Naive thymus-derived CD4-positive, alpha-beta T cell (primary cell): ENCODE measurements around the gene GJA10. TPM values are rescaled to one million over a fixed set of nuclear protein-coding genes. Genes with fewer than 3 reads are reported as not detected.

ENCODE experiments used
- ATAC-seq: fragments of 150-1000 bp; cut with Tn5 transposase; 2 replicates; pipeline ENCODE4 v1.10.0; 2021; ENCODE audit warnings: mild to moderate bottlenecking, moderate library complexity
- CTCF ChIA-PET: fragments of 350-600 bp; sonication (Branson Sonifier 250); formaldehyde crosslinking; loops from one replicate; lab custom pipeline; 2021; ENCODE audit warnings: antibody characterized with exemption; lab: Charles Lee
- POLR2A ChIA-PET: fragments of 350-600 bp; sonication (Branson Sonifier 250); formaldehyde crosslinking; loops from one replicate; lab custom pipeline; 2021; ENCODE audit warnings: antibody characterized with exemption, inconsistent platforms; lab: Charles Lee
- DNase-seq, 9 donors: peaks; one replicate each; pipeline versions ENCODE4 v3.0.0 to v3.0.0-alpha.2; 2020 to 2022; ENCODE audit warnings: mixed read lengths in 1 of 9
- H3K27ac ChIP-seq: one replicate; pipeline ENCODE4 v1.7.0; 2013; ENCODE audit warnings: mild to moderate bottlenecking, low read depth, low read length, moderate library complexity
- H3K27me3 ChIP-seq, 2 donors: one replicate each; pipeline ENCODE4 v1.7.0; 2013; ENCODE audit warnings: low read length in 2 of 2, mild to moderate bottlenecking in 2 of 2, moderate library complexity in 2 of 2; ENCODE audit not compliant: control insufficient read depth in 2 of 2, insufficient read depth in 2 of 2
- H3K36me3 ChIP-seq, 3 experiments: 1 replicate in 2 of 3; 2 replicates in 1 of 3; pipeline ENCODE4 v1.7.0; 2013; ENCODE audit warnings: low read length in 3 of 3, mild to moderate bottlenecking in 3 of 3, moderate library complexity in 1 of 3; ENCODE audit not compliant: insufficient read depth in 3 of 3, control insufficient read depth in 2 of 3
- H3K4me1 ChIP-seq, 2 donors: one replicate each; pipeline ENCODE4 v1.7.0; 2013; ENCODE audit warnings: low read length in 2 of 2, mild to moderate bottlenecking in 2 of 2, moderate library complexity in 1 of 2; ENCODE audit not compliant: control insufficient read depth in 2 of 2, insufficient read depth in 2 of 2
- H3K4me3 ChIP-seq: 2 replicates; pipeline ENCODE4 v1.7.0; 2013; ENCODE audit warnings: mild to moderate bottlenecking, low read length
- H3K9me3 ChIP-seq, 3 experiments: 1 replicate in 2 of 3; 2 replicates in 1 of 3; pipeline ENCODE4 v1.7.0; 2013; ENCODE audit warnings: low read length in 3 of 3; ENCODE audit not compliant: control insufficient read depth in 2 of 3
- H3K27ac Mint-ChIP-seq, 9 donors: one replicate each; pipeline ENCODE4 v1.8.0; 2020 to 2022; ENCODE audit warnings: mixed read lengths in 9 of 9, mild to moderate bottlenecking in 8 of 9, moderate library complexity in 5 of 9, inconsistent platforms in 2 of 9
- H3K27me3 Mint-ChIP-seq, 5 donors: one replicate each; pipeline ENCODE4 v1.8.0; 2021 to 2022; ENCODE audit warnings: mixed read lengths in 5 of 5, mild to moderate bottlenecking in 1 of 5
- H3K36me3 Mint-ChIP-seq, 5 donors: one replicate each; pipeline ENCODE4 v1.8.0; 2020 to 2022; ENCODE audit warnings: mixed read lengths in 5 of 5, mild to moderate bottlenecking in 3 of 5, inconsistent platforms in 1 of 5
- H3K4me1 Mint-ChIP-seq, 7 donors: one replicate each; pipeline ENCODE4 v1.8.0; 2020 to 2022; ENCODE audit warnings: mixed read lengths in 7 of 7, mild to moderate bottlenecking in 3 of 7, inconsistent platforms in 1 of 7
- H3K4me3 Mint-ChIP-seq, 10 donors: one replicate each; pipeline ENCODE4 v1.8.0; 2020 to 2022; ENCODE audit warnings: mild to moderate bottlenecking in 10 of 10, mixed read lengths in 10 of 10, moderate library complexity in 6 of 10, inconsistent platforms in 2 of 10
- H3K9me3 Mint-ChIP-seq, 11 donors: one replicate each; pipeline ENCODE4 v1.8.0; 2020 to 2022; ENCODE audit warnings: mixed read lengths in 11 of 11, mild to moderate bottlenecking in 4 of 11, inconsistent platforms in 1 of 11, moderate library complexity in 1 of 11
- intact Hi-C, 2 donors: fragments of 100-400 bp; cut with micrococcal nuclease; formaldehyde crosslinking; loops; one replicate each; pipeline ENCODE4 v1.15.1; 2023
- polyA plus RNA-seq, 2 donors: library from polyadenylated mRNA; unstranded; fragments of 300-500 nt; fragmentation: Illumina TruSeq; gene quantifications; one replicate each; pipeline ENCODE4 v1.2.3, GENCODE V29; 2021
- total RNA-seq, 6 experiments: library from RNA in 5 of 6; stranded (reverse) in 5 of 6; gene quantifications; 1 replicate in 5 of 6; 2 replicates in 1 of 6; pipeline ENCODE4 v1.2.3 and lab custom pipeline; 2021 to 2026

GJA10 gene
- total and polyA plus RNA-seq, 7 experiments from 2014 or later = 0.15 TPM; not detected in 6

DNA sequence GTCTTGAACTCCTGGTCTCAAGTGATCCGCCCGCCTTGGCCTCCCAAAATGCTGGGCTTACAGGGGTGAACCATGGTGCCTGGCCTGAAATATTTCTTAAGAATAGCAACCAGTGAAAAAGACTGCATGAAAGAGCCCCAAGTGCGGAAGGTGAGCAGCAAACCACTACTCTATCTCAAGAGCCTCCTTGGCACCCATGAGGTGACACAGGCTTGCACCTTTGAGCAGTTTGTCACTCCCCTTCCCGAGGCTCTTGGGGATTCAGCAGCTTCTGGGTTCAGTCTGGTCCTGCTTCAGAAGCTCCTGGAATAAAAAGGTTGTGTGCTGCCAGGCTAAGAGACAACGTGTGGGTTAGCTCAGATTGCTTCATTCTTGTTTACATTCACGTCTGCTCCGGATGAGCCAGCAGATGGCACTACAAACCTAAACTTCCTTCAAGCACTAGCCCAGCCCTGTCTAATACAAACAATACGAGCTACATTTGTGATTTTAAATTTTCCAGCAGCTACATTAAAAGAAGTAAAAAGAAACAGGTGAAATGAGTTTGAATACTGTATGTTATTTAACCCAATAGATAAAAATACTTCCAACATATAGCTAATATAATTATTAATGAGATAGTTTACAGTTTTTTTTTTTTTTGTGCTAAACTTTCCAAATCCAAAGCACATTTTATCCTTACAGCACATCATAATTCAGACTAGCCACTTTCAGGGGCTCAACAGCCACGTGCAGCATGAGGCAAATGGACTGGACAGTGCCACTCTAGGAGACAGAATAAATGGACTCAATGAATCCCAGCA lies 46.2 kb downstream of the GJA10 start:
- Histone ChIP-seq H3K4me1 (peaks cover 0 to 9% of the 10 kb centered on the region in 2 donors), H3K9me3 (no peaks in the 10 kb centered on the region), H3K36me3 (peaks cover 0 to 66% (median 23%) of the 10 kb centered on the region in 3 experiments), H3K4me3 (no peak overlapping the region), H3K27me3 (no peaks in the 10 kb centered on the region), H3K27ac (peak overlapping the region; percentile 53)
- H3K27ac Mint-ChIP-seq = peak overlapping the region in 8 of 9 donors; percentile 50 to 91 (median 78)
- ChIA-PET CTCF (interaction anchor here (0.5 to 6.3 kb wide), 60 partner anchors 8 to 557 kb away, joined by 3 to 161 read pairs (median 4); no protein-coding TSS in a partner anchor), POLR2A (interaction anchor here (0.5 to 1.4 kb wide), 14 partner anchors 13 to 539 kb away, joined by 3 to 6 read pairs (median 3); no protein-coding TSS in a partner anchor)
- ATAC-seq (peak; percentile 90), DNase-seq (peak; percentile 22 to 80 (median 70))
- intact Hi-C loops = loop anchor here (1.0 to 5.0 kb wide), 18 partner anchors 12 to 632 kb away; partner anchors contain the start of genes BACH2 (in 1 of the 2) and CASP8AP2 (in 1 of the 2)
- peaks cover 7 to 39% (median 27%) of the 10 kb centered on the region in 5 donors for H3K36me3 Mint-ChIP-seq
- no peaks in the 10 kb centered on the region for H3K27me3 Mint-ChIP-seq
- peaks cover 0 to 1% (median 0%) of the 10 kb centered on the region in 11 donors for H3K9me3 Mint-ChIP-seq
- peaks cover 6 to 75% (median 39%) of the 10 kb centered on the region in 7 donors for H3K4me1 Mint-ChIP-seq
- peak overlapping the region in 1 of 10 donors; percentile 48 for H3K4me3 Mint-ChIP-seq

DNA sequence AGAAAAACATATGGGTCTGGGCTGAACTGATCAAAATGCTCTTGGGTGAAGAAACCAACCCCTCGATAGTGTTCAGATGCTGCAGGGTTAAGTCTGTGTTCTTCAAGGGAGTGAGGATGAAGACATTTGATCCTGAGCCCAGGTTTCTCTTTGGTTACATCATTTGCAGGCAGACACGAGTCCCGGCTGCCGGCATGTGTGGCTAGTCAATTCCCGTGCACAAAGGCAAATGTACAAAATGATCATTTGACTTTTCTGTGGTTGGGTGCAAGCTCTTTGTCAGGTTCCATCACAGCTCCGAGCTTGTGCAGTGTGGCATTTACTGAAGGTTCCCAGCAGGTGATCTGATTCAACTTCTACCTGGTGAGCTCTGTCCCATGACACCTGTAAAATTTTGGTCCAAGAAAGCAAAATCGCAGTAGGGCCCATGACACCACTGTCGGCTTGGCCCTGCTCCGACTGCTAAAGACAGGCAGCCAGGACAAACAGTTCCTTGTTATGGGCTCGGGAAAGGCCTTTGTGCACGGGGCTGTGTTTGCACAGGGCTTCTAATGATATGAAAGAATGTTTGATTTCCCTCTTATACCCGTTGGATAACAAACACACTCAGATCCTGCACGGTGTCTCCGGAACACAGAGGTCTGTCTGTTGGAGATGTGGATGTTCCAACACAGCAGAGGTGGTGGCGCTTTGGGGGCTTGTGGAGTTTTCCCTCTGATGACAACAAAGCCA lies 46.9 kb downstream of the GJA10 start:
- CTCF ChIA-PET = interaction anchor here (0.5 to 6.3 kb wide), 52 partner anchors 8 to 988 kb away, joined by 3 to 161 read pairs (median 4); no protein-coding TSS in a partner anchor
- intact Hi-C loops = loop anchor here (1.0 to 5.0 kb wide), 7 partner anchors 11 to 631 kb away; partner anchors contain the start of gene CASP8AP2 (in 1 of the 2)

DNA sequence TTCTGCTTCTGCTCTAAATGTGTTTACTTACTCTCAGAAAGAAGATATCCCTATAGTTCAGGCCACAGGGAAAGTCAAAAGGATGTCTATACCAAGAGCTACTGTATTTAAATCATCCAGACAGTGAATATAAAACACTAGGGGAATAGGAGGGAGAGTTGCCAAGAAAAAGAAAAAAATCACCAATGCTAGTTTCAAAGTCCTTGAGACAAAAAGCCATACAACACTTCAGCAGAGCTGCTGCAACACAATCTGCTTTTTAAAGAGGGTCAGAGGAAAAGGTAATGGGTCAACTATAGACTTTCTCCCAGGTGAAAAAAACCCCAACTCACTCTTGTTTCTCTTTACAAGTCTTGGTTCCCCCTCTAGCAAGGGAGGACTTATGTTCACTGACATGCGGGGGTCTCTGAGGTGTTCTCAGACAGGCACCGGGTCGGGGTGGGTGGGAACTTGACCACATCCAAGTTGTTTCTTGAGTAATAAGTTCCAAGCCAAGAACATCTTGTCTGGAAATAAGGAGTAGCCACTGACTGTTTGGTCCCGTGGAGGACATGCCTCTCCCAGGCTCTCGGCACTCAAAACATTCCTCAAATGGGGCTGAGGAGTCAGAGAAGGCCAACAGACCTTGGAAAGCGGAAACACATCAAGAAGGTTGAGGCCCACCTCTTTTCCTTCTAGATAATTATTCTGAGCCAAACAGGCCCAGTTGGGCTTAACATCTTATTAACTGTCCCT lies 47.7 kb downstream of the GJA10 start:
- peaks cover 13 to 81% (median 54%) of the 10 kb centered on the region in 7 donors for H3K4me1 Mint-ChIP-seq
- no peaks in the 10 kb centered on the region for H3K9me3 ChIP-seq
- no peak overlapping the region for H3K4me3 Mint-ChIP-seq
- peaks cover 0 to 6% (median 0%) of the 10 kb centered on the region in 11 donors for H3K9me3 Mint-ChIP-seq
- H3K4me1 ChIP-seq = peaks cover 0 to 10% of the 10 kb centered on the region in 2 donors
- H3K4me3 ChIP-seq = no peak overlapping the region
- no peaks in the 10 kb centered on the region for H3K27me3 ChIP-seq
- DNase-seq = no peak
- peaks cover 0 to 53% (median 15%) of the 10 kb centered on the region in 3 experiments for H3K36me3 ChIP-seq
- no peaks in the 10 kb centered on the region for H3K27me3 Mint-ChIP-seq
- H3K36me3 Mint-ChIP-seq = peaks cover 0 to 40% (median 27%) of the 10 kb centered on the region in 5 donors
- ATAC-seq = no peak
- H3K27ac ChIP-seq = peak overlapping the region; percentile 27
- H3K27ac Mint-ChIP-seq = peak overlapping the region in 8 of 9 donors; percentile 55 to 91 (median 83)
- intact Hi-C loops = loop anchor here (1.0 to 5.0 kb wide), 7 partner anchors 10 to 630 kb away; partner anchors contain the start of gene CASP8AP2 (in 1 of the 2)
- CTCF ChIA-PET = interaction anchor here (0.7 to 6.3 kb wide), 12 partner anchors 12 to 989 kb away, joined by 3 to 161 read pairs (median 5); no protein-coding TSS in a partner anchor
- POLR2A ChIA-PET = interaction anchor here (1.0 kb wide), 1 partner anchor 483 kb away, joined by 3 read pairs; no protein-coding TSS in a partner anchor

More for the DNA sequence above, 46.9 kb downstream of the GJA10 start:
- POLR2A ChIA-PET = interaction anchor here (0.5 to 1.4 kb wide), 12 partner anchors 13 to 538 kb away, joined by 3 to 6 read pairs (median 3); no protein-coding TSS in a partner anchor
- H3K9me3 Mint-ChIP-seq = peaks cover 0 to 3% (median 0%) of the 10 kb centered on the region in 11 donors
- Histone ChIP-seq H3K36me3 (peaks cover 0 to 58% (median 23%) of the 10 kb centered on the region in 3 experiments), H3K4me3 (no peak overlapping the region), H3K27ac (peak overlapping the region; percentile 49), H3K9me3 (no peaks in the 10 kb centered on the region), H3K4me1 (peaks cover 0 to 10% of the 10 kb centered on the region in 2 donors), H3K27me3 (no peaks in the 10 kb centered on the region)
- peaks cover under 1 to 40% (median 26%) of the 10 kb centered on the region in 5 donors for H3K36me3 Mint-ChIP-seq
- ATAC-seq (no peak), DNase-seq (no peak)
- H3K4me1 Mint-ChIP-seq = peaks cover 6 to 80% (median 46%) of the 10 kb centered on the region in 7 donors
- peak overlapping the region in 8 of 9 donors; percentile 50 to 91 (median 78) for H3K27ac Mint-ChIP-seq
- H3K4me3 Mint-ChIP-seq = peak overlapping the region in 1 of 10 donors; percentile 48
- H3K27me3 Mint-ChIP-seq = no peaks in the 10 kb centered on the region

DNA sequence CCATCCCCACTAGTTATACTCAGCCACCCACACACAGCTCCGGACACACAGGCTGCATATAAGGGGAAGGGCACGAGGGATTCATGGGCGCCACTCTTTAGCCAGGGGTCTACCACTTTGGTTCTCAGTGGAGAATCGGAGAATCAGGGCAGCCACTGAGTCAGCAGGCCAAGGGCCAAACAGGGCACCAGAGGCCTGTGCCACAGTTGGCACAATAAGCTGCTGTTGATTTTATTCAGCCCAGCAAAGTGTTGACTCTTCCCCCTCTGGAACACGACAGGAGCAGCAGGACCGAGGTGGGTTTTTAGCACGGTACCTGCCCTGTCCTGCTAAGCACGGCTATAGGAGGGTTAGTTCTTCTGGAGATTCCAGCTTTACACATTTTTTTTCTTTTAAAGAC lies 48.3 kb downstream of the GJA10 start:
- Mint-ChIP-seq H3K4me1 (peaks cover 14 to 85% (median 59%) of the 10 kb centered on the region in 7 donors), H3K4me3 (no peak overlapping the region), H3K36me3 (peaks cover 0 to 42% (median 33%) of the 10 kb centered on the region in 5 donors), H3K27me3 (no peaks in the 10 kb centered on the region), H3K27ac (peak overlapping the region in 7 of 9 donors; percentile 80 to 91 (median 84)), H3K9me3 (peaks cover 0 to 6% (median 0%) of the 10 kb centered on the region in 11 donors)
- ChIA-PET POLR2A (interaction anchor here (0.7 kb wide), 1 partner anchor 138 kb away, joined by 3 read pairs; no protein-coding TSS in a partner anchor), CTCF (interaction anchor here (1.4 to 6.3 kb wide), 3 partner anchors 347 to 535 kb away, joined by 3 to 161 read pairs (median 5); no protein-coding TSS in a partner anchor)
- DNase-seq (no peak), ATAC-seq (no peak)
- no peaks in the 10 kb centered on the region for H3K9me3 ChIP-seq
- H3K4me1 ChIP-seq = peaks cover 0 to 10% of the 10 kb centered on the region in 2 donors
- H3K4me3 ChIP-seq = no peak overlapping the region
- intact Hi-C loops = loop anchor here (5.0 kb wide), 3 partner anchors 115 to 630 kb away; partner anchors contain the start of gene CASP8AP2 (in 1 of the 2)
- peaks cover 0 to 50% (median 10%) of the 10 kb centered on the region in 3 experiments for H3K36me3 ChIP-seq
- no peaks in the 10 kb centered on the region for H3K27me3 ChIP-seq
- H3K27ac ChIP-seq = no peak overlapping the region

DNA sequence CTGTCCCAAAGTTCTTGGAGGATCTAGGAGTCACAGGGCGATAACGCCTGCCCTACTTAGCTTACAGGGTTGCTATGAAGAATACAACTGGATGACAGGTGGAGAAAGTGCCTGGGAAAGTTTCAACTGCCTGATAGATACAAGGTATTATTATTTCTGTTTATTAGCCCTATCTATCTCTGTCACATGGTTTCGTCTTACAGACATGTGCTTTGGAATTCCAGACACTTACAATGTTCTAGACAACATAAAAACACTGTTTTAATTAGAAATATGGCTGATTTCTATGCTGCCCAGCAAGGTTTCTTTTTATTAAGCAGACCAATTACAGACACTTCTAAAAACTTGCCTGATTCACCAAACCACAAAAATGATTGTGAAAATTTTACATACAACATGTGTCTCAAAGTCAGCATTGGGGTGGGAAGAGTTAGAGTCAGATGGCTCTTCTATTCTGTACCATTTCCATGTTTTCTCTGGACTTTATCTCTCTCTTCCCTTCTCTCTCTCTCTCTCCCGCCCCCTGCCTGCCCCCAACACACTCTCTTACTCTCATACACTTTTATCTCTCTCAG lies 50.0 kb downstream of the GJA10 start:
- Histone ChIP-seq H3K4me3 (no peak overlapping the region), H3K4me1 (peaks cover 0 to 10% of the 10 kb centered on the region in 2 donors), H3K9me3 (no peaks in the 10 kb centered on the region), H3K27me3 (no peaks in the 10 kb centered on the region), H3K36me3 (peaks cover 0 to 49% (median 3%) of the 10 kb centered on the region in 3 experiments), H3K27ac (peak overlapping the region; percentile 44)
- DNase-seq (no peak), ATAC-seq (no peak)
- Mint-ChIP-seq H3K27me3 (no peaks in the 10 kb centered on the region), H3K36me3 (peaks cover under 1 to 40% (median 34%) of the 10 kb centered on the region in 5 donors), H3K4me1 (peaks cover 14 to 76% (median 56%) of the 10 kb centered on the region in 7 donors), H3K27ac (peak overlapping the region in 8 of 9 donors; percentile 72 to 91 (median 85)), H3K4me3 (no peak overlapping the region), H3K9me3 (peaks cover 0 to 6% (median 0%) of the 10 kb centered on the region in 11 donors)
- intact Hi-C loops = loop anchor here (1.0 to 5.0 kb wide), 6 partner anchors 17 to 628 kb away; partner anchors contain the start of gene CASP8AP2 (in 1 of the 2)
- ChIA-PET CTCF (interaction anchor here (0.7 to 6.3 kb wide), 8 partner anchors 10 to 533 kb away, joined by 3 to 161 read pairs (median 3); no protein-coding TSS in a partner anchor), POLR2A (interaction anchor here (0.6 kb wide), 1 partner anchor 441 kb away, joined by 3 read pairs; no protein-coding TSS in a partner anchor)
